Measurements from ENCODE around the gene RRAS2. TPM values are rescaled to one million over a fixed set of nuclear protein-coding genes. Genes with fewer than 3 reads are reported as not detected.

The RRAS2 gene
- total and polyA plus RNA-seq, 2 of the 4 experiments (the other 2 are of a cell fraction), result 85.5 to 106 TPM

- BruUV-seq (replicated peaks), result no TSS peak
- no peak overlapping the region for H2BK5ac ChIP-seq (ENCODE audit: low read depth, low read length, poor library complexity, severe bottlenecking)
- POLR2A ChIA-PET (ENCODE audit: unreplicated experiment), result no interaction called here
- no peaks in the 10 kb centered on the region for H4K20me1 ChIP-seq (ENCODE audit: insufficient read depth, low read length)
- no peak for DNase-seq
- no peak overlapping the region for H3K56ac ChIP-seq (ENCODE audit: extremely low read depth, insufficient read depth, low read length)
- H3K4me1 ChIP-seq (ENCODE audit: control insufficient read depth, insufficient read depth, low read length), result peaks cover 9% of the 10 kb centered on the region
- H2AFZ ChIP-seq (replicated peaks; ENCODE audit: low read length, poor library complexity), result no peak overlapping the region
- H3K9me1 ChIP-seq (ENCODE audit: insufficient read depth, low read length), result no peaks in the 10 kb centered on the region
- H4K5ac ChIP-seq (ENCODE audit: low read depth, low read length), result no peak overlapping the region
- H3K36me3 ChIP-seq (ENCODE audit: control insufficient read depth, insufficient read depth, low read length), result no peaks in the 10 kb centered on the region
- no peak overlapping the region for H3K4ac ChIP-seq (ENCODE audit: low read depth, low read length)
- in situ Hi-C loops (cut with MboI; ENCODE audit: low sequenced_read_pairs) (loop anchor here (25.0 kb wide), 1 partner anchor 628 kb away; the partner anchor contains the start of gene CYP2R1), intact Hi-C loops (cut with micrococcal nuclease) (no loop called here), dilution Hi-C loops (cut with HindIII; ENCODE audit: low sequenced_read_pairs, unreplicated experiment) (no loop called here)
- no peak overlapping the region for H4K8ac ChIP-seq (ENCODE audit: low read depth in 2 of 2, low read length in 2 of 2)
- H3K4me2 ChIP-seq (ENCODE audit: low read depth, low read length), result no peak overlapping the region
- ATAC-seq (ENCODE audit: low read depth), result no peak
- peaks cover 7% of the 10 kb centered on the region for H3K27me3 ChIP-seq (ENCODE audit: control insufficient read depth, insufficient read depth, low read length)
- no peak overlapping the region for H3K14ac ChIP-seq (replicated peaks; ENCODE audit: low read depth, low read length)
- no peak overlapping the region for H3K23ac ChIP-seq (ENCODE audit: low read depth, low read length)
- H2BK120ac ChIP-seq (ENCODE audit: low read depth, low read length), result no peak overlapping the region
- no peaks in the 10 kb centered on the region for H3K79me1 ChIP-seq (ENCODE audit: low read depth in 1 of 2, low read length in 2 of 2)
- 82% methylated on average over 15 of the region's 38 CpGs; no CpG with 5 or more reads in 1 of the 2 experiments for WGBS, 2 experiments (ENCODE audit: extremely low coverage in 2 of 2, insufficient read length in 1 of 2)
- no peak overlapping the region for H4K91ac ChIP-seq (ENCODE audit: insufficient read depth, low read depth, low read length)
- no peak overlapping the region for H2AK9ac ChIP-seq (replicated peaks; ENCODE audit: low read depth, low read length, poor library complexity)
- H3K9ac ChIP-seq (ENCODE audit: low read depth, low read length), result no peak overlapping the region
- H2AK5ac ChIP-seq (ENCODE audit: low read depth, low read length), result no peak overlapping the region
- CTCF ChIA-PET, result interaction anchor here (1.6 kb wide), 1 partner anchor 10 kb away, joined by 6 read pairs; no protein-coding TSS in a partner anchor
- no peaks in the 10 kb centered on the region for H3K9me3 ChIP-seq (ENCODE audit: control insufficient read depth, insufficient read depth, low read length)
- no peak overlapping the region for H3K27ac ChIP-seq (ENCODE audit: insufficient read depth, low read length)
- no peak overlapping the region for H2BK20ac ChIP-seq (ENCODE audit: low read depth, low read length)
- H3K18ac ChIP-seq (ENCODE audit: low read depth, low read length), result no peak overlapping the region
- H3K4me3 ChIP-seq (ENCODE audit: insufficient read depth, low read depth, low read length), result no peak overlapping the region
- TF ChIP-seq USF2 (IDR thresholded peaks at IDR 0.05; ENCODE audit: low read depth, low read length), result no peak
- no peak for TF ChIP-seq SMC3 (IDR thresholded peaks at IDR 0.05; ENCODE audit: low read depth, low read length)
- no peak overlapping the region for H2BK15ac ChIP-seq (ENCODE audit: low read depth, low read length)
Measured at GRCh38 chr11:14259186-14259784, 99.7 kb downstream of the RRAS2 start.
